Hindlimb muscle (tissue), 1 donor: Measurements from ENCODE around the gene CHORDC1. TPM values are rescaled to one million over a fixed set of nuclear protein-coding genes. Genes with fewer than 3 reads are reported as not detected.
"Not testable (repeated sequence)": the region's sequence is repeated elsewhere in the genome, so short reads cannot be mapped to it uniquely, and the experiment has no call there.

Source experiments
- DNase-seq: peaks from one replicate; pipeline ENCODE4 v3.0.0-alpha.2; 2013
- polyA plus RNA-seq: library from polyadenylated mRNA; unstranded; fragments of 120-200 nt; gene quantifications from one replicate; pipeline ENCODE4 v1.2.1, GENCODE V29; 2013; ENCODE audit not compliant: insufficient read length

The CHORDC1 gene
- 37.0 TPM for polyA plus RNA-seq

DNA sequence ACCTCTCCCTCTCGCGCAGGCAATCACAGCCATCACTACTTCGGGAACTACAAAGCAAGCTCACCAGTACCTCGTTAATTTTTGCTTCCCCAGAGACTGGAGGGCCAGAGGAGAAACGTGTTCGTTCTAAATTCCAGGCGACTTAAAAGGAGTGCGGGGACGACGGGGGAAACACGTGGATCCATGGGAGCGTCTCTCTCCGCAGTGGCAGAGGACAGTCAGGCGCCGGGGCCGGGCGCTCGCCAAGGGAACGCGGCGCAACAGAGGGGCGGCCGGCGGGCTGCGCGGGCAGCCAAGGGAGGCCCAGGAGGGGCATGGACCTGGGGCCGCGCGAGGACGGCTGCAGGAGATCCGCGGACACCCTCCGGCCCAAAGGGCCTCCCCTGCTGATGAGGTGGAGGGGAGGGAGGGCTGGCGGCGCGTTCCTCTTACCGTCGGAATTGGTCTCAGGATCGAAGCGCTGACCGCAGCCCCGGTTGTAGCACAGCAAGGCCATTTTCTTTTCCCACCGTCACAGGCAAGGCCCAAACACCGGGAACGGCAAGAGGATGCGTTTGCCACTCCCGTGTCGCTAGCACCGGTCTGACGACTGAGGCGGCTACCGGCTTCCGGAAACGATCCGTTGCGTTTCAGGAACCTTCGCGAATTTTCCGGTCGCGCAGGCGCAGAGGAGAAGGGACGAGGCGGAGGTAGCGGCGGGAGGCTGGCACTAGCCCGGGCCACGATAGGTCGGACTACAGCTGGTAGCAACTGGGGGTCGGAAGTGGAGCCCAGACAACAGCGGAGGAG, at the start of gene CHORDC1:
Gene CHORDC1, minus strand, starts transcription at position 591 of the 789 bp plus-strand sequence. Its CDS starts 95 bp downstream, at position 496.
- peak; percentile 88 for DNase-seq

DNA sequence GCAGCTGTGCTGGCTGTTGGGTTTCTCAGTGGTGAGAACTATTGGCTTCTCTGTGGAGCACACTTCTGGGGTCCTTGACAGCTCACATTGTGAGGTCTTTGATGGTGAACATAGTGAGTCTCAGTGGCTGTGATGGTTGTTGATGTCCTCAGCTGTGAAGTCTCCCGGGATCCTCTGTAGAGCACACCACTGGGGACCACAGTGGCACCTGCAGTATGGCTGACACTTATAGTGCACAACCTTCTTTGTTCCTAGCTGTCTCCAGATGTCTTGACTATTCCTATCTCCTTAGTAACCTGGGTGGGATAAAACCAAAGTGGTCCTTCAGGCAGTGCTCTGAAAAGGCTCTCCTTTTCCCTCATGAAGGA, 34.3 kb upstream of the CHORDC1 start:
- no peak for DNase-seq

DNA sequence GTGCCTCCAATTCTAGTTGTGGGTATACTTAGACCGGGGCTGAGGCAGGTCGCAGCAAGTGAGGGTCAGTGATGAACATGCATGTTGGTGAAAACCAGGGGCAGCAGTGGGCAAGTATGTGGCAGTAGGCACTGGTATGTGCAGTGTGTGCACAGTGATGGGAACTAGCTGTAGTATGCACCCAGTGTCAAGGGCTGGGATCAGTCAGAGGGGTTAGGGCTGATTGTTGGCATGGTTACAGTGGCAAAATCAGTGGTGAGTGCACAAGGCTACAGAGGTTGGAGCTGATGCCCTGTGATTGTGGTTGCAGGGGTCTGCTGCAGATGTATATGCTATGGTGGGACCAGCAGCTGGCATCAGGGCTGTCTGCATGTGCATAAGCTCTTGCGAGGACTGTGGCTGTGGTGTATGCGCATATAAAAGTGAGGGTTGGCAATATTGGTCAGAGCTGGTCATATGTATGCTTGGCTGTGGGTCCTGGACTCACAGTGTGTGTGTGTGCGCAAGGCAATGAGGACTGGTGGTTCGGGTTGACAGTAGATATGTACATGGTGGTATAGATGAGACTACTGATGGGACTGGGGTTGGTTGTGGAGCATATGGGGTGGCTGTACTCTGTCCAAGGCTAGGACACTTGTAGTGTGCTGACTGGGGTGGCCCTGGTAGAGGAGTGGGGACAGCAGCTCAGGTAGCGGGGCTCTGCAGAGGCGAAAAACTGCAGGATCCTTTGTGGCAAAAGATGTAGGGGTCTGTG, 33.7 kb upstream of the CHORDC1 start:
- no peak for DNase-seq

DNA sequence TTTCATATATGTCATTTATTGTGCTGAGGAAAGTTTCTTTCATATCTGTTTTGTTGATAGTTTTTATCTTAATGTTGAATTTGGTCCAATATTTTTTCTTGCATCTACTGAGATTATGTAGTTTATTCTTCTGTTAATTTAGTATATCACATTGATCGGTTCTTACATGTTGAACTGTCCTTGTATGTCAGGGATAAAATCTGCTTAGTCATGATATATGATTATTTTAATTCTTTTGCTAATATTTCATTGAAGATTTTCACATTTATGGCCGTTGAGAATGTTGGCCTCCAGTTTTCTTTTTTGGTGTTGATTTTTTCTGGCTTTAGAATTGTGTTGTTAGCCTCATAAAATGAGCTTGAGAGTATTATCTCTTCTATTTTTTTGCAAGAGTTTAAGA, 31.2 kb upstream of the CHORDC1 start:
- DNase-seq = no peak

DNA sequence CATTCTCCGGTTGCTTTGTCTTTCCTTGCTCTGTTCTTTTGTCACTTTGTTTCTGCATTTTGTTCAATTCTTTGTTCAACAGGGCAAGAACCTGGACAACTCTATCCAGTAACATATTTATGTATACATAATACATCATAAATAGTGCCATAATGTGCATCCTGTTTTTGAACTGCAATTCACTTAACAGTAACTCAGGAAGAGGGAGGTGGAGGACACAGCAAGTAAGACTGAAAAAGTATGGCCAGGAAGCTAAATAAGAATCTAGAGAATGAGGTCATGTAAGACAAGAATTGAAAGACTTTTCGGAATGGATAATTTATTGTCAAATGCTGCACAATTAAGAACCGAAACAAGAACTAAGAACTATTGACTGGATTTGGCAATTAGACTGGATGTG, 29.2 kb upstream of the CHORDC1 start:
- no peak for DNase-seq

DNA sequence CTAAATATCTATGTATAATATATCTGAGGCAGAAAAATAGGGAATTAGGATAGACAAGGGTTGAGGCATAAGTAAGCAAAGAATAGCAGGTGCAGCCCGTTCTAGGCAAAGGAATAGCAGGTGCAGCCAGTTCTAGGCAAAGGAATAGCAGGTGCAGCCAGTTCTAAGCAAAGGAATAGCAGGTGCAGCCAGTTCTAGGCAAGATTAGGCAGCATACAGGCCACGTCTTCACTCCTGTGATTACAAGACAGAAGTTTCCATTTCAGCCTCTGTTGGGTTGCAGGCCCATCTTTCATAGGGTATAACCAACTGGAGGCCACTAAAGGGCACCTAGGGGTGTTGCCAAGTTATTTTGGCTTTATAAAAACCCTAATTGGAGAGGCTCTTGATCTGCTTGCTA, 28.8 kb upstream of the CHORDC1 start:
- no peak for DNase-seq

DNA sequence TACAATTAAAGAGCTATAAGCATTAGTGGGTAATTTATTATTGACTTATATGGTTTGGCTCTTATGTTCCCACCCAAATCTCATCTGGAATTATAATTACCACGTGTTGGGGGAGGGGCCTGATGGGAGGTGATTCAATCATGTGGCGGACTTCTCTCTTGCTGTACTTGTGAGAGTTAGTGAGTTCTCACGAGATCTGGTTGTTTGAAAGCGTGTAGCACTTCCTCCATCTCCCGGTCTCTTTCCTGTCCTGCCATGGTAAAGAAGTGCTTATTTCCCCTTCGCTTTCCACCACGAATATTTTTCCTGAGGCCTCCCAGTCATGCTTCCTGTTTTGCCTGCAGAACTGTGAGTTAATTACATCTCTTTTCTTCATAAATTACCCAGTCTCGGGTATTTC, 28.1 kb upstream of the CHORDC1 start:
- DNase-seq = no peak

DNA sequence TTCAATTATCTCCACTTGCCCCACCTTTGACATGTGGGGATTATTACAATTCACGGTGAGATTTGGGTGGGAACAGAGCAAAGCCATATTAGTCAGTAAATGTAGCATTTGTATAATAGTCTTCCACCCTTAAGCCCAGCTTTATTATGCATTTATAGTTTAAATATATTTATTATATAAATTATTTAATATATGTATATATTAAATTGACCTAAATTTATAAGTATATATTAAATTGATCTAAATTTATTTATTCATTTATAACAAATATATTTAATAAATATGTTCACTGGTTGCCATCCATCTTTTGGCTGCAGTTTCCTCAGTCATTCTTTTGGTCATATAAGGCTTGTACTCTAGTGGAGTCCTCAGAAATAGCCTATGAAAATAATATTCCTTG, 23.6 kb upstream of the CHORDC1 start:
- DNase-seq = no peak

DNA sequence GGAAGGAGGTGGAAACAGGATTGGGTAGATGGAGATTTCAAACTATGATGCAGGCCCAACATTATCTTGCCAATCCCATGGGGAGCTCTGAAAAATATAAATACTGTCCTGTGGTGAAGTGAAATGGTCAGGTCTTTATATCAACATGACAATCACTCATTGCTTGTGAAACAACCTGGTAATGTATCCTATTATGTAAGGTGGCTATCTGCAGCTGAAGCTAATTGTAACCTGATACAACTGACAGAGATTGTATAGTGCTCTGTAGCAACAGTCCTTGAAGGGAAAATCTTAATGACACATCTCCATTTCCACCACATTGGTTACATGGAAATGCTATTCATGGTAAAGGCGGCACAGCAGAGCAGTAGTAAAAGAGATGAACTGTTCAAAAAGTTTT, 20.7 kb upstream of the CHORDC1 start:
- no peak for DNase-seq

DNA sequence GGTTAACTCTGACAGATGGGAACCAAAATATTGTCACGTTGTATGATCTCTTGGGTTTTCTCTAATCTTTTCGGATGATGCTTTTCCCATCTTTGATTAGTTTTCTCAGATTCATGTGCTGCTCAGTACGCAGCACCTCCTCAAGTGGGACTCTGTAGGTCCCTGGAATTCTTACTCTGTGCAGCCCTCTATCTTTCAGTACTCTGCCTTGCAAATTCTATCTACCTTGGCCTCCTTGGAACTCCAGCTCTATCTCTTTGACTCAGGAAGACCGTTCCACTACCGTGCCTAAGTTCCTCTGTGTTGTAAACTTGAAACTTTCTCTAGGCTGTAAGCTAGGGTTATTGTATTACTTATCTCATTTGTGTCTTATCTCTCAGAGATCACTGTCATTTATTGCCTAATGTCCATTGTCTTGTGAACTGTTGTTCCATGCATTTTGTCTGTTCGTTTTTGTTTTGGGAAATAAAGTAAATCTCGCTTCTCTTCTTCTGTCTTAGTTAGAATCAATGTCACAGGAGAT, 20.1 kb upstream of the CHORDC1 start:
- no peak for DNase-seq

DNA sequence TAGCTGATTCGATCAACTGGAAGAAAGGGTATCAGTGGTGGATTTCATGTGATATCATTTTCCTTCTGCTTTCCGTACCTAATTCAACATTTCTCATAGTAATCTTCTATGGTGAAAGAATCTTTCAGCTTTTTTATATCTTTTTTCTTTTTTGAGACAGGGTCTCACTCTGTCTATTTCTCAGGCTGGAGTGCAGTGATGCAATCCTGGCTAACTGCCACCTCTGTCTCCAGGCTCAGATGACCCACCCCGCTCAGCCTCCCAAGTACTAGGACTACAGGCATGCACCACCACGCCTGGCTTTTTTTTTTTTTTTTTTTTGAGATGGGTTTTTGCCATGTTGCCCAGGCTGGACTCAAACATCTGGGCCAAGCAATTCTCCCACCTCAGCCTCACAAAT, 18.6 kb upstream of the CHORDC1 start:
- DNase-seq = no peak

DNA sequence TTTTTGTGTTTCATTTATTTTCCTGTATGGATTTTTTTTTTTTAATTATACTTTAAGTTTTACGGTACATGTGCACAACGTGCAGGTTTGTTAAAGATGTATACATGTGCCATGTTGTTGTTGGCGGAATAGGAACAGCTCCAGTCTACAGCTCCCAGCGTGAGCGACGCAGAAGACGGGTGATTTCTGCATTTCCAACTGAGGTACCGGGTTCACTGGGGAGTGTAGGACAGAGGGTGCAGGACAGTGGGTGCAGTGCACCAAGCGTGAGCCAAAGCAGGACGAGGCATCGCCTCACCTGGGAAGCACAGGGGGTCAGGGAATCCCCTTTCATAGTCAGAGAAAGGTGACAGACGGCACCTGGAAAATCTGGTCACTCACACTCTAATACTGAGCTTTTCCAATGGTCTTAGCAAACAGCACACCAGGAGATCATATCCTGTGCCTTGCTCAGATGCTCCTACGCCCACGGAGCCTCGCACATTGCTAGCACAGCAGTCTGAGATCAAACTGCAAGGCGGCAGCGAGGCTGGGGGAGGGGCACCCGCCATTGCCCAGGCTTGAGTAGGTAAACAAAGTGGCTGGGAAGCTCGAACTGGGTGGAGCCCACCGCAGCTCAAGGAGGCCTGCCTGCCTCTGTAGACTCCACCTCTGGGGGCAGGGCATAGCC, 17.3 kb upstream of the CHORDC1 start:
- not testable (repeated sequence) for DNase-seq

DNA sequence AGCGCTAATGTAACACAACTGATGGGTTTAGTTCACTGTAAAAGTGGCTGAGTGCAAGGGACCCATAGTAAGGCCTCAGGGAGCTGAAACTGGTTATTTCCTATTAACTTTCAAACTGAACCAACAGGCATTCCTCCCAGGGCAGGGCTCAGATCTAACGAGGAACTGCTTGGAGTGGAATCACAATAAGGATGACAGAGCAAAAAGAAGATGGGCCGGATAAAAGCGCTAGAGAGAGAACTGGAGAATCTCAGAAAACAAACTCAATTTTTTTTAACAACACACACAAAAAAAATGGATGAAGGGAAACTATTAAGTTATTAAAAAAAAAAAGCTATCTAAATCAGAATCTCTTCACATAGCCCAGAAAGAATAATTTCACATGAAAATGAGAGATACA, 14.2 kb upstream of the CHORDC1 start:
- no peak for DNase-seq

DNA sequence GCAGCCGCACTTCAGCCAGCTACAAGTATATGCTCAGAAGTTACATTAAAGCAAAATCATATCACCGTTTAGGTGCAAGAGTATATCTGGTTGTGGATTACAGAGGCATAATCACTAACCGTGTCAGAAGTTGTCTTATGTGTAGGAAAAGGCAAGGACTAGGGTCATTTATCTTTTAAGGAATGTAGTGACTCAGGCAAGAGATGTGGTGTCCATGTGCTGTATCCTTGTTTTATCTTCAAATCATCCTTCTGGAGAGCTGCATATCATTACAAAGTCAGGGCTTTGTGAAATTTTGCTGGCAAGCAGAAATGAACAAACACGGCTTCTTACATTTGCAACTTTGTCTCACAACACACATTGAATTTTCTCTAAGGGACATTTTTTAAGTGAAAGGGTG, 12.7 kb upstream of the CHORDC1 start:
- no peak for DNase-seq

DNA sequence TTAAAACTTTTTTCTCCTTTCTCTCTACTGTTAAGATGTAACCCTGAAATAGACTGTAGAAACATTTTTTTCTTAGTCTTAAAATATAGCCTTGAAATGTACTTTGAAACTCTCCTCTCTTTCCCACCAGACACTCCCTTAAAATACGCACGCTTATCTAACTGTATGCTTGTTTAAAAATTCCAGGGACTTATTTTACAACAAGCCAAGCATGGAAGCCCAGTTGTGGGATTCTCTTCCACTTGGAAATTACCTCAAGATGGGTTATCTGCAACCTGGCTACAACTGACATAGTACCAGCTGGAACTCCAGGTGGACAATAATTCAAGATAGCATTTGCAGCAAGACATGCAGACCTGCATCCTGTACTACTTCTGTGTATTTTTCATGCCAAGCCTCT, 12.1 kb upstream of the CHORDC1 start:
- DNase-seq = no peak

DNA sequence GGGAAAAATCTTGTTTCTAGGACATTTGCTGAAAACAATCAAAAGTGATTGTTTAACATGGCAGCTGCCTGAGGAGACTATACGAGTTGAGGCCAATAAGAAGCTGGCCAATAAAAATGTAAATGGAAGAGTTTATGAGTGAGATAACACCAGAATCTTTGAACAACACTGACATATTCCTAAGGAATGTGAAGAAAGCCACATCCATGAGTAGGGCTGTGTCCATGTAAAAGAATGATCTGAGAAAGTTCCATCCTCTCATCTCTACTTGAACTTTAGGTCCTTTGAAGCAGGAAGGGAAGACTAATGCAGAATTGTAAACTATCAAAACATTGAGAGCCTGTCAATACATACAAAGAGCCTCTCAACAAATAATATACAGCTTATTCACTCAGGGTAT, 6.9 kb upstream of the CHORDC1 start:
- no peak for DNase-seq

DNA sequence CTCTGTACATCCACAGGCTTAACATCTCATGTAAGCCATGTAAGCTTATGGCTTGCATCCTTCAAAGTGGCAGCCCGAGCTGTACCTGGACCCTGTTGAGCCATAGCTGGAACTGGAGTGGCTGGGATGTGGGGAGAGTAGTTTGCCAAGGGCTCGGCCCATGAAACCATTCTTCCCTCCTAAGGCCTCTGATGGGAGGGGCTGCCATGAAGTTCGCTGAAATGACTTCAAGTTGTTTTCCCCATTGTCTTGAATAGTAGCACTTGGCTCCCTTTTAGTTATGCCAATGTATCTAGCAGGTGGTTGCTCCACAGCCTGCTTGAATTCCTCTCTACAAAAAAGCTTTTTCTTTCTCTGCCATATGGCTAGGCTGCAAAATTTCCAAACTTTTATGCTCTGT, 5.2 kb upstream of the CHORDC1 start:
- DNase-seq = no peak

DNA sequence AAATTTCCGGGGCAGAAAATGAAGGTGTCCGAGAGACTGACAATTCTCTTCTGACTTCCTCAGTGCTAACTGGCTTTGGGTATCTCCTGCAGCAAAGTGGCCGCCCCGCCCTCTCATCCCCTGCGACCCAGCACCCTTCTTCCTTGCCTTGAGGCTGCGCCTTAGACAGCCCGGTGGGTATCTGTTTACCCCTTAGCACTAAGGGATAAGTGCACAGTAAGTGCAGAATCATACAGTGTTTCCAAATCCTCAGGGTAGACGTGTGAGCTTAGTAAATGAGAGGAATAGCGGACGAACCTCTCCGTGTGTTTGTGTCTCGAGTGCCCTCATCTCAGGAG, 368 bp upstream of the CHORDC1 start:
- DNase-seq = no peak

DNA sequence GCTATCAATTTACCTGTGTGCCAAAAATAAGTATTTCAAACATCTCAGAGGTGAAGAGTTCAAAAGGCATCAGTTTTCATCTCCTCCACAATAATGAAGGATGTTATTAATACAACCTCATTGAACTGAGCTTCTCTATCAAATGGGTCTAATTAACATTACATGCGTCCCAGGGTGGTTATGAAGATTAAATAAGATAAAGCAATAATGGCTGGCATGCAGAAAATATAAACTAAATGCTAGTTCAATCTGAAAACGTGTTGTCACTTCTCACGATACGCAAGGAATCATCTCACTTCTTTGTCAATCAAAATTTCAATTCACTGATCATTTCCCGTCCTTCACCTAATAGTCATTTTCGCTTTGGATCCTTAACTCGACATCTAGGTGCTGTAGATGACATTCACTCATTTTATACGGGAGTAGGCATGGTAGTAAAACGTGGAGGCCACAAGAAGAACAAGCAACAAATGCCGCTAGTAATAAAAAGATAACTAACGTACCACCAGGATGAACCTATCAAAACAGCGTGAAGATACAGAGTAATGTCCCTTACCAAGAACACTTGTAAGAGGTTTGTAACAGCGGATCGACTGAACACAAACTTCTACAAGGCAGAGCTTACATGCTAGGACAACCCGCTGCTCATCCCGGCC, 918 bp downstream of the CHORDC1 start:
- no peak for DNase-seq

DNA sequence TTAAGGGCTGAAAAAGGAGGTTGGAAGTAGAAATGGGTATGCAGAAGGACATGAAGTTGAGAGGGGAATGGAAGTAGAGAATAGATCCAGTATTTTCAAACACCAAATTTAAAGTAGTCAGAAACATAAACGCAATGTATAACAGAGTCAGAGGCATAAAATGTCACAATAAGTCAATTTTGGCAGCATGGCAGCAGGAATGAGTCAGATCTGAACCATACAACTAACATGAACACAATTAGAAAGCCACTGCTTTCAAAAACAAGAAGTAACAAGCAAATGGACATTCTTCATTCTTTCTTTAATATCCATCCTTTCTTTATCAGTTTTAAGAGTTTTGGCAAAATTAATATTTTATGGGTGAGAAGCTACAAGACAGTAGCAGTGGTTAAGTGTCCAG, 2.5 kb downstream of the CHORDC1 start:
- DNase-seq = no peak

DNA sequence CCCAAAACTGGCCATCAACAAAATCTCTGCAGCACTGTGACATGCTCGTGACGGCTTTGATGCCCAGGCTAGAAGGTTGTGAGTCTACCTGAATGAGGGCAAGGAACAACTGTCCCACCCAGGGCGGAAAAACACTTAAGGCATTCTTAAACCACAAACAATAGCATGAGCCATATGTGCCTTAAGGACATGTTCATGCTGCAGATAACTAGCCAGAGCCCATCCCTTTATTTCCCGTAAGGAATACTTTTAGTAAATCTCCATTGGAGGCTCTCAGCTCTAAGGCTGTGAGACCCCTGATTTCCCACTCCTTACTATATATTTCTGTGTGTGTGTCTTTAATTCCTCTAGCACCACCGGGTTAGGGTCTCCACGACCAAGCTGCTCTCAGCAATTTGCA, 3.4 kb downstream of the CHORDC1 start:
- no peak for DNase-seq

DNA sequence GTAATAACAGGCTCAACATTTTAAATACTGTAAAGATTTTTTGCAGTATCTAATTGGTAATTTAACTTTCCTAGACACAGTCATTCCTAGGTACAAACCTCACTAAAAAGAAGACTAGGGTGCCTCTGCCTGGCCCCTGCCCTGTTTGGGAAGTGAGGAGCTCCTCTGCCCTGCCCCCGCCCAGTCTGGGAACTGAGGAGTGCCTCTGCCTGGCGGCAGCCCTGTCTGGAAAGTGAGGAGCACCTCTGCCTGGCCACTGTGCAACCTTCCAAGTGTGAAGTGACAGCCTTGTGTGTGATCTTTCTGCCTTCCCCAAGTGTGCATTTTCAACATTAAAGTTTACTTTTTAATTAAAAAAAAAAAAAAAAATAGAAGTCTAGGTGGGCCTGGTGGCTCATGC, 4.2 kb downstream of the CHORDC1 start:
- no peak for DNase-seq

DNA sequence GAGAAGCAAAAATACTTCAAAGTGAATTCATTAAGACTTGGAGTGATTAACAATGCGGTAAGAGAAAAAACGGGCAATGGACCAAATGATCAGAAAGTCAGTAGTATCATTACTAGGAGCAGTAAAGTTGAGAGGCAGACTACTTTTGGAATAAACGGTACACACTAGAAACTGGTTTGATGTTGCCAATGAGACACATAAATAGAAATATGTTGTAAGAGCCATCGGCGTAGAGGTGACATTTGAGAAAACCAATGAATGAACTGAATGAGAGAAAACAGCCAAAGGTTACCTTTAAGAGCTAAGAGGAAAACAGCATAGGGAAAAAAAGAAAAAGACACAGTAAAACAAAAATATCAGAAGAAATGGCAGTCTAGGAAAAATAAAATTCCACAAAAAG, 6.2 kb downstream of the CHORDC1 start:
- DNase-seq = no peak
